Measurements from ENCODE around the gene LUC7L3.
"Not testable (repeated sequence)": the region's sequence is repeated elsewhere in the genome, so short reads cannot be mapped to it uniquely, and the experiment has no call there.

LUC7L3 gene

GRCh38 chr17:50708050-50709000 is 11.1 kb upstream of the LUC7L3 start:
- DNase-seq (ENCODE audit: low read depth in 3 of 3): no peak

- DNase-seq (ENCODE audit: low read depth in 3 of 3): not testable (repeated sequence)
Observed at GRCh38 chr17:50709053-50709452, 10.3 kb upstream of the LUC7L3 start.

GRCh38 chr17:50710025-50710424 is 9.4 kb upstream of the LUC7L3 start:
- DNase-seq (ENCODE audit: low read depth in 3 of 3): no peak

- no peak for DNase-seq (ENCODE audit: low read depth in 3 of 3)
Observed at GRCh38 chr17:50710650-50711049, 8.8 kb upstream of the LUC7L3 start.

GRCh38 chr17:50712641-50713040 is 6.8 kb upstream of the LUC7L3 start:
- DNase-seq (ENCODE audit: low read depth in 3 of 3): no peak

GRCh38 chr17:50715471-50715870 is 3.9 kb upstream of the LUC7L3 start:
- DNase-seq (ENCODE audit: low read depth in 3 of 3): no peak

- no peak for DNase-seq (ENCODE audit: low read depth in 3 of 3)
Observed at GRCh38 chr17:50719924-50720794, 756 bp downstream of the LUC7L3 start.

- no peak for DNase-seq (ENCODE audit: low read depth in 3 of 3)
Observed at GRCh38 chr17:50721194-50722010, 2.0 kb downstream of the LUC7L3 start.

GRCh38 chr17:50722746-50723145 is 3.3 kb downstream of the LUC7L3 start:
- DNase-seq (ENCODE audit: low read depth in 3 of 3): no peak

- not testable (repeated sequence) for DNase-seq (ENCODE audit: low read depth in 3 of 3)
Observed at GRCh38 chr17:50724622-50725021, 5.2 kb downstream of the LUC7L3 start.

GRCh38 chr17:50725769-50726655 is 6.6 kb downstream of the LUC7L3 start:
- no peak for DNase-seq (ENCODE audit: low read depth in 3 of 3)

GRCh38 chr17:50728112-50728429 is 8.7 kb downstream of the LUC7L3 start:
- no peak for DNase-seq (ENCODE audit: low read depth in 3 of 3)

GRCh38 chr17:50728881-50729765 is 9.7 kb downstream of the LUC7L3 start:
- DNase-seq (ENCODE audit: low read depth in 3 of 3): no peak

GRCh38 chr17:50731575-50732460 is 12.4 kb downstream of the LUC7L3 start:
- DNase-seq (ENCODE audit: low read depth in 3 of 3): no peak

- no peak for DNase-seq (ENCODE audit: low read depth in 3 of 3)
Observed at GRCh38 chr17:50735287-50735686, 15.9 kb downstream of the LUC7L3 start.

GRCh38 chr17:50737118-50737698 is 17.8 kb downstream of the LUC7L3 start:
- no peak for DNase-seq (ENCODE audit: low read depth in 3 of 3)

- no peak for DNase-seq (ENCODE audit: low read depth in 3 of 3)
Observed at GRCh38 chr17:50739098-50739497, 19.7 kb downstream of the LUC7L3 start.

GRCh38 chr17:50745631-50746030 is 26.2 kb downstream of the LUC7L3 start:
- no peak for DNase-seq (ENCODE audit: low read depth in 3 of 3)
